ENCODE results near the gene CROCC2.

The CROCC2 gene

GRCh38 chr2:240875228-240876034, 30.7 kb upstream of the CROCC2 start:
- no peak for DNase-seq (ENCODE audit: low read depth in 3 of 3)

- no peak for DNase-seq (ENCODE audit: low read depth in 3 of 3)
These were observed 30.1 kb upstream of the CROCC2 start for GRCh38 chr2:240876035-240876474.

- no peak for DNase-seq (ENCODE audit: low read depth in 3 of 3)
These were observed 29.5 kb upstream of the CROCC2 start for GRCh38 chr2:240876475-240877251.

- no peak for DNase-seq (ENCODE audit: low read depth in 3 of 3)
These were observed 28.4 kb upstream of the CROCC2 start for GRCh38 chr2:240877460-240878340.

- DNase-seq (ENCODE audit: low read depth in 3 of 3) = no peak
These were observed 27.7 kb upstream of the CROCC2 start for GRCh38 chr2:240878341-240878936.

GRCh38 chr2:240879105-240879504, 27.0 kb upstream of the CROCC2 start:
- DNase-seq (ENCODE audit: low read depth in 3 of 3) = no peak

GRCh38 chr2:240881913-240882312, 24.2 kb upstream of the CROCC2 start:
- no peak for DNase-seq (ENCODE audit: low read depth in 3 of 3)

GRCh38 chr2:240884221-240884620, 21.9 kb upstream of the CROCC2 start:
- no peak for DNase-seq (ENCODE audit: low read depth in 3 of 3)

- no peak for DNase-seq (ENCODE audit: low read depth in 3 of 3)
These were observed 21.4 kb upstream of the CROCC2 start for GRCh38 chr2:240884745-240885144.

GRCh38 chr2:240885566-240885965, 20.6 kb upstream of the CROCC2 start:
- DNase-seq (ENCODE audit: low read depth in 3 of 3) = no peak

- DNase-seq (ENCODE audit: low read depth in 3 of 3) = no peak
These were observed 20.0 kb upstream of the CROCC2 start for GRCh38 chr2:240886023-240886565.

- DNase-seq (ENCODE audit: low read depth in 3 of 3) = no peak
These were observed 19.2 kb upstream of the CROCC2 start for GRCh38 chr2:240886678-240887609.

GRCh38 chr2:240887631-240888030, 18.5 kb upstream of the CROCC2 start:
- no peak for DNase-seq (ENCODE audit: low read depth in 3 of 3)

GRCh38 chr2:240888130-240888889, 17.8 kb upstream of the CROCC2 start:
- DNase-seq (ENCODE audit: low read depth in 3 of 3) = no peak

- no peak for DNase-seq (ENCODE audit: low read depth in 3 of 3)
These were observed 17.1 kb upstream of the CROCC2 start for GRCh38 chr2:240888890-240889573.

- DNase-seq (ENCODE audit: low read depth in 3 of 3) = no peak
These were observed 16.3 kb upstream of the CROCC2 start for GRCh38 chr2:240889601-240890560.

GRCh38 chr2:240890691-240891090, 15.4 kb upstream of the CROCC2 start:
- no peak for DNase-seq (ENCODE audit: low read depth in 3 of 3)

Data from stimulated activated CD4-positive, alpha-beta T cell treated with anti-CD3 and anti-CD28 coated beads, TNF-alpha, amount 100 ng/mL, for 48 hours (primary cell).